HCT116 (cell line): Measurements from ENCODE around the gene OR11H6. TPM values are rescaled to one million over a fixed set of nuclear protein-coding genes. Genes with fewer than 3 reads are reported as not detected.

Experiments used
- ATAC-seq: fragments of 200-7000 bp; cut with Tn5 transposase; 2 replicates; pipeline ENCODE4 v1.9.1; 2020; ENCODE audit warnings: mild to moderate bottlenecking, moderate library complexity
- BruUV-seq: library from RNA; stranded (reverse); fragments of 400-500 nt; replicated peaks from 2 replicates; lab custom pipeline; 2021; lab: Mats Ljungman, UMichigan
- CTCF ChIA-PET: fragments of 300-600 bp; sonication (Branson Sonifier 250); formaldehyde crosslinking; loops from one replicate; lab custom pipeline; 2021; ENCODE audit warnings: antibody characterized with exemption; lab: Charles Lee
- POLR2A ChIA-PET: fragments of 300-600, 350-600 bp; sonication (Branson Sonifier 250); formaldehyde crosslinking; loops from one replicate; lab custom pipeline; 2021; ENCODE audit warnings: antibody characterized with exemption; lab: Charles Lee
- RAD21 ChIA-PET, 2 experiments: fragments of 300-600 bp; sonication (Branson Sonifier 250); formaldehyde crosslinking; loops; one replicate each; lab custom pipeline; 2023; ENCODE audit warnings: low total read pairs in 2 of 2; ENCODE audit not compliant: uncharacterized antibody in 2 of 2, unreplicated experiment in 2 of 2, low non-redundant PET in 1 of 2; lab: Charles Lee
- DNase-seq: peaks from one replicate; pipeline ENCODE4 v3.0.0-alpha.2; 2010; ENCODE audit warnings: low read depth, low spot score
- H2AFZ ChIP-seq: fragments of 200-600 bp; shearing (Covaris generic), sonication (generic); 2 replicates; pipeline ENCODE4 v1.6.1; 2017; ENCODE audit warnings: low read depth, mixed run types, mixed read lengths, antibody characterized with exemption, low read length; ENCODE audit not compliant: poor library complexity, severe bottlenecking
- H3K27ac ChIP-seq: 2 replicates; pipeline ENCODE4 v1.5.1; 2012; ENCODE audit warnings: low read depth, low read length
- H3K27me3 ChIP-seq: fragments of 200-600 bp; sonication (generic); 2 replicates; pipeline ENCODE4 v1.6.1; 2016; ENCODE audit warnings: mixed run types, low read length, mixed read lengths; ENCODE audit not compliant: insufficient read depth
- H3K36me3 ChIP-seq, 2 experiments: fragments of 200-500 bp in 1 of 2; fragments of 200-600 bp in 1 of 2; sonication (Bioruptor generic) in 1 of 2; sonication (generic) in 1 of 2; 2 replicates each; pipeline versions ENCODE4 v1.5.1 to v1.6.1; 2014 to 2016; ENCODE audit warnings: low read length in 2 of 2, inconsistent platforms in 1 of 2, mixed read lengths in 1 of 2, mixed run types in 1 of 2; ENCODE audit not compliant: insufficient read depth in 2 of 2, control insufficient read depth in 1 of 2
- H3K4me1 ChIP-seq, 2 experiments: fragments of 200-600 bp in 1 of 2; sonication (generic) in 1 of 2; 2 replicates each; pipeline versions ENCODE4 v1.5.1 to v1.6.1; 2012 to 2017; ENCODE audit warnings: low read length in 2 of 2, inconsistent platforms in 1 of 2, mild to moderate bottlenecking in 1 of 2, mixed read lengths in 1 of 2, mixed run types in 1 of 2, moderate library complexity in 1 of 2; ENCODE audit not compliant: insufficient read depth in 2 of 2, control insufficient read depth in 1 of 2
- H3K4me2 ChIP-seq: fragments of 200-600 bp; sonication (generic); 2 replicates; pipeline ENCODE4 v1.6.1; 2017; ENCODE audit warnings: mixed run types, low read length, mixed read lengths
- H3K4me3 ChIP-seq, 2 experiments: fragments of 200-600 bp in 1 of 2; sonication (generic) in 1 of 2; replicated peaks in 1 of 2; 2 replicates each; pipeline ENCODE4 v1.5.1; 2011 to 2016; ENCODE audit warnings: low read length in 2 of 2, control low read depth in 1 of 2, low read depth in 1 of 2, mild to moderate bottlenecking in 1 of 2, mixed read lengths in 1 of 2, mixed run types in 1 of 2
- H3K79me2 ChIP-seq: fragments of 200-600 bp; sonication (generic); 2 replicates; pipeline ENCODE4 v1.6.1; 2017; ENCODE audit warnings: mild to moderate bottlenecking, mixed run types, low read length, moderate library complexity, mixed read lengths; ENCODE audit not compliant: insufficient read depth
- H3K9ac ChIP-seq: fragments of 200-600 bp; sonication (generic); 2 replicates; pipeline ENCODE4 v1.6.1; 2016; ENCODE audit warnings: low read length, mixed read lengths
- H3K9me2 ChIP-seq: fragments of 200-600 bp; sonication (generic), shearing (Covaris generic); 2 replicates; pipeline ENCODE4 v1.6.1; 2017; ENCODE audit warnings: mixed run types, mild to moderate bottlenecking, moderate library complexity; ENCODE audit not compliant: insufficient read depth
- H3K9me3 ChIP-seq, 2 experiments: fragments of 200-500 bp in 1 of 2; fragments of 200-600 bp in 1 of 2; sonication (Bioruptor generic) in 1 of 2; sonication (generic) in 1 of 2; 2 replicates each; pipeline ENCODE4 v1.6.1; 2014 to 2017; ENCODE audit warnings: low read length in 2 of 2, mixed read lengths in 2 of 2, inconsistent platforms in 1 of 2, low read depth in 1 of 2, mild to moderate bottlenecking in 1 of 2, mixed run types in 1 of 2, moderate library complexity in 1 of 2; ENCODE audit not compliant: control insufficient read depth in 1 of 2, insufficient read depth in 1 of 2
- H4K20me1 ChIP-seq: fragments of 200-600 bp; sonication (generic), shearing (Covaris generic); 2 replicates; pipeline ENCODE4 v1.6.1; 2017; ENCODE audit warnings: mixed run types, mild to moderate bottlenecking, moderate library complexity; ENCODE audit not compliant: insufficient read depth
- ATF3 ChIP-seq: IDR thresholded peaks from 2 replicates; pipeline ENCODE4 v1.6.1; 2012
- CTCF ChIP-seq, 3 experiments: fragments of 200-600 bp in 1 of 3; sonication (generic) in 1 of 3; IDR thresholded peaks in 2 of 3; conservative IDR thresholded peaks in 1 of 3; 2 replicates each; pipeline ENCODE4 v1.5.1; 2012 to 2017; ENCODE audit warnings: low read depth in 2 of 3, low read length in 2 of 3, antibody characterized with exemption in 1 of 3, borderline replicate concordance in 1 of 3, control low read depth in 1 of 3, mild to moderate bottlenecking in 1 of 3, mixed read lengths in 1 of 3, mixed run types in 1 of 3, moderate library complexity in 1 of 3; ENCODE audit not compliant: insufficient read depth in 1 of 3
- ELF1 ChIP-seq: IDR thresholded peaks from 2 replicates; pipeline ENCODE4 v1.6.1; 2012; ENCODE audit warnings: low read depth, borderline replicate concordance
- EZH2 ChIP-seq: fragments of 200-600 bp; sonication (generic); IDR thresholded peaks from 2 replicates; pipeline ENCODE4 v1.6.1; 2017; ENCODE audit warnings: antibody characterized with exemption, mixed run types
- JUND ChIP-seq: IDR thresholded peaks from 2 replicates; pipeline ENCODE4 v1.6.1; 2012
- MAX ChIP-seq: IDR thresholded peaks from 2 replicates; pipeline ENCODE4 v1.6.1; 2012
- POLR2A ChIP-seq: IDR thresholded peaks from 2 replicates; pipeline ENCODE4 v1.7.0; 2011; ENCODE audit warnings: borderline replicate concordance; ENCODE audit not compliant: insufficient read depth, insufficient read length; ENCODE audit errors: extremely low read depth
- POLR2AphosphoS5 ChIP-seq: IDR thresholded peaks from 2 replicates; pipeline ENCODE4 v1.6.1; 2011; ENCODE audit warnings: mild to moderate bottlenecking, low read depth, low read length, moderate library complexity
- REST ChIP-seq: IDR thresholded peaks from 2 replicates; pipeline ENCODE4 v1.6.1; 2012; ENCODE audit warnings: low read depth
- SIN3A ChIP-seq: IDR thresholded peaks from 2 replicates; pipeline ENCODE4 v1.6.1; 2012; ENCODE audit warnings: low read depth
- SRF ChIP-seq: IDR thresholded peaks from 2 replicates; pipeline ENCODE4 v1.6.1; 2012; ENCODE audit warnings: low read depth
- ZBTB33 ChIP-seq: IDR thresholded peaks from 2 replicates; pipeline ENCODE4 v1.6.1; 2011; ENCODE audit warnings: mild to moderate bottlenecking, low read length, moderate library complexity; ENCODE audit not compliant: insufficient replicate concordance; ENCODE audit errors: extremely low read depth
- intact Hi-C: fragments of 100-400 bp; cut with micrococcal nuclease; formaldehyde crosslinking; loops from 2 replicates; pipeline ENCODE4 v1.10.0; 2022
- total RNA-seq: library from RNA; stranded (reverse); gene quantifications from one replicate; pipeline ENCODE4 v1.2.1, GENCODE V29; 2021; ENCODE audit not compliant: unreplicated experiment

OR11H6 gene
- total RNA-seq, 1 experiment from 2014 or later = not detected

GRCh38 chr14:20219033-20219432 lies 4.5 kb upstream of the OR11H6 start (continued):
- no peak for TF ChIP-seq REST

- DNase-seq = no peak
- no peak for ATAC-seq
- Histone ChIP-seq H3K9me2 (no peaks in the 10 kb centered on the region), H3K27me3 (no peaks in the 10 kb centered on the region), H3K4me3 (no peak within 1 kb of the TSS), H3K4me2 (no peak within 1 kb of the TSS), H3K36me3 (no peaks in the 10 kb centered on the region), H3K9ac (no peak within 1 kb of the TSS), H3K4me1 (no peaks in the 10 kb centered on the region), H2AFZ (no peak within 1 kb of the TSS), H3K79me2 (no peaks in the 10 kb centered on the region), H3K9me3 (no peaks in the 10 kb centered on the region), H4K20me1 (no peaks in the 10 kb centered on the region), H3K27ac (no peak within 1 kb of the TSS)
- ChIA-PET CTCF (no interaction called here), POLR2A (no interaction called here), RAD21 (no interaction called here)
- intact Hi-C loops = no loop called here
- TF ChIP-seq POLR2A (no peak), EZH2 (no peak), SIN3A (no peak), ZBTB33 (no peak), JUND (no peak), MAX (no peak), SRF (no peak), CTCF (IDR thresholded peaks at IDR 0.05 in 2 of 3, conservative IDR thresholded peaks at IDR 0.05 in 1 of 3; ENCODE audit: borderline replicate concordance in 1 of 3, insufficient read depth in 1 of 3, low read depth in 2 of 3, low read length in 2 of 3) (no peak), REST (no peak), POLR2AphosphoS5 (no peak), ELF1 (no peak), ATF3 (no peak)
- BruUV-seq = no TSS peak
Observed at GRCh38 chr14:20228681-20229080, 5.2 kb downstream of the OR11H6 start, which contains the start of gene OR11H7. Gene OR11H7, plus strand, starts transcription at chr14:20228981.
